Neutrophil (primary cell): ENCODE measurements around the gene RPL19.

ENCODE experiments used
- H3K27ac ChIP-seq: fragments of 200-600 bp; sonication (generic); 2 replicates; pipeline ENCODE4 v1.5.1; 2016; ENCODE audit warnings: mild to moderate bottlenecking, moderate library complexity
- H3K27me3 ChIP-seq: fragments of 200-600 bp; sonication (generic); 2 replicates; pipeline ENCODE4 v1.6.0; 2016; ENCODE audit warnings: mild to moderate bottlenecking
- H3K36me3 ChIP-seq: fragments of 200-600 bp; sonication (generic); 2 replicates; pipeline ENCODE4 v1.5.1; 2017
- H3K4me1 ChIP-seq, 2 experiments: fragments of 200-600 bp in 1 of 2; sonication (generic) in 1 of 2; 1 replicate in 1 of 2; 2 replicates in 1 of 2; pipeline versions ENCODE4 v1.5.1 to v1.6.1; 2013 to 2016; ENCODE audit warnings: low read depth in 1 of 2, low read length in 1 of 2, mild to moderate bottlenecking in 1 of 2, moderate library complexity in 1 of 2; ENCODE audit not compliant: control insufficient read depth in 1 of 2, insufficient read depth in 1 of 2
- H3K4me3 ChIP-seq, 2 experiments: fragments of 200-600 bp in 1 of 2; sonication (generic) in 1 of 2; 1 replicate in 1 of 2; 2 replicates in 1 of 2; pipeline ENCODE4 v1.5.1; 2013 to 2016; ENCODE audit warnings: low read depth in 1 of 2, low read length in 1 of 2, mild to moderate bottlenecking in 1 of 2, moderate library complexity in 1 of 2
- H3K9me3 ChIP-seq: fragments of 200-600 bp; sonication (generic); 2 replicates; pipeline ENCODE4 v1.5.1; 2016
- CTCF ChIP-seq: fragments of 200-600 bp; sonication (generic); IDR thresholded peaks from 2 replicates; pipeline ENCODE4 v1.5.1; 2016; ENCODE audit warnings: antibody characterized with exemption

Gene RPL19

GRCh38 chr17:39222151-39222550, 22.1 kb downstream of the RPL19 start:
- no peak for TF ChIP-seq CTCF
- Histone ChIP-seq H3K4me1 (peaks cover 0 to 12% of the 10 kb centered on the region in 2 experiments), H3K27ac (no peak overlapping the region), H3K27me3 (peaks cover 91% of the 10 kb centered on the region), H3K9me3 (no peaks in the 10 kb centered on the region), H3K4me3 (no peak overlapping the region), H3K36me3 (no peaks in the 10 kb centered on the region)

- no peak for TF ChIP-seq CTCF
- Histone ChIP-seq H3K27ac (no peak overlapping the region), H3K4me1 (peaks cover 0 to 12% of the 10 kb centered on the region in 2 experiments), H3K27me3 (peaks cover 91% of the 10 kb centered on the region), H3K4me3 (no peak overlapping the region), H3K36me3 (no peaks in the 10 kb centered on the region), H3K9me3 (no peaks in the 10 kb centered on the region)
Observed at GRCh38 chr17:39222866-39223834, 23.1 kb downstream of the RPL19 start.

GRCh38 chr17:39223907-39224777, 24.1 kb downstream of the RPL19 start:
- no peak for TF ChIP-seq CTCF

GRCh38 chr17:39224778-39225307, 24.8 kb downstream of the RPL19 start:
- Histone ChIP-seq H3K36me3 (no peaks in the 10 kb centered on the region), H3K27ac (no peak overlapping the region), H3K4me1 (peaks cover 0 to 12% of the 10 kb centered on the region in 2 experiments), H3K9me3 (no peaks in the 10 kb centered on the region), H3K27me3 (peaks cover 89% of the 10 kb centered on the region), H3K4me3 (no peak overlapping the region)
- TF ChIP-seq CTCF, result no peak

More at GRCh38 chr17:39223907-39224777, 24.1 kb downstream of the RPL19 start:
- no peak overlapping the region for H3K27ac ChIP-seq
- H3K4me3 ChIP-seq, result no peak overlapping the region
- H3K36me3 ChIP-seq, result no peaks in the 10 kb centered on the region
- H3K27me3 ChIP-seq, result peaks cover 89% of the 10 kb centered on the region
- H3K9me3 ChIP-seq, result no peaks in the 10 kb centered on the region
- peaks cover 0 to 12% of the 10 kb centered on the region in 2 experiments for H3K4me1 ChIP-seq

GRCh38 chr17:39225308-39225958, 25.4 kb downstream of the RPL19 start, which contains the start of gene STAC2:
Gene STAC2 (minus strand): TSS chr17:39225945. CDS start chr17:39225502, 443 bp downstream.
- H3K27me3 ChIP-seq, result peaks cover 90% of the 10 kb centered on the region

More at GRCh38 chr17:39225308-39225958, 25.4 kb downstream of the RPL19 start, which contains the start of gene STAC2:
- peaks cover 0 to 12% of the 10 kb centered on the region in 2 experiments for H3K4me1 ChIP-seq
- no peak within 1 kb of the TSS for H3K27ac ChIP-seq
- TF ChIP-seq CTCF, result no peak
- H3K4me3 ChIP-seq, result no peak within 1 kb of the TSS
- no peaks in the 10 kb centered on the region for H3K9me3 ChIP-seq
- no peaks in the 10 kb centered on the region for H3K36me3 ChIP-seq
